HepG2 (cell line): ENCODE measurements around the gene SCUBE2. TPM values are rescaled to one million over a fixed set of nuclear protein-coding genes. Genes with fewer than 3 reads are reported as not detected.

Experiments
- ATAC-seq: fragments of 200-7000 bp; cut with Tn5 transposase; 3 replicates; pipeline ENCODE4 v1.9.1; 2020; ENCODE audit warnings: mild to moderate bottlenecking, moderate library complexity
- BruUV-seq: library from RNA; stranded (reverse); fragments of 400-500 nt; replicated peaks from 2 replicates; lab custom pipeline; 2021; lab: Mats Ljungman, UMichigan
- CTCF ChIA-PET: fragments of 300-600 bp; formaldehyde crosslinking; extraction: SDS; loops from one replicate; lab custom pipeline; 2021; ENCODE audit warnings: low total read pairs, inconsistent platforms, low intra/inter-chr PET ratio; lab: Yijun Ruan, JAX
- POLR2A ChIA-PET: fragments of 350-600 bp; sonication (Branson Sonifier 250); formaldehyde crosslinking; loops from one replicate; lab custom pipeline; 2020; ENCODE audit warnings: antibody characterized with exemption, inconsistent platforms; lab: Yijun Ruan, JAX
- DNase-seq: peaks from one replicate; pipeline ENCODE4 v3.0.0-alpha.2; 2015; ENCODE audit warnings: low spot score
- FAIRE-seq: peaks from 3 replicates; lab custom pipeline; 2011; peaks lifted over from hg19 to GRCh38; lab: Jason Lieb, UNC
- H2AFZ ChIP-seq: one replicate; pipeline ENCODE4 v1.6.1; 2011; ENCODE audit warnings: low read length, inconsistent platforms
- H3K27ac ChIP-seq: fragments of 300-600 bp; 3 replicates; pipeline ENCODE4 v1.8.0; 2011; ENCODE audit warnings: mixed run types, mild to moderate bottlenecking, mixed read lengths, low read length, inconsistent platforms; ENCODE audit not compliant: insufficient read depth; ENCODE audit errors: extremely low read length
- H3K27me3 ChIP-seq, 2 experiments: fragments of 200-600 bp in 1 of 2; 2 replicates in 1 of 2; 3 replicates in 1 of 2; pipeline versions ENCODE4 v1.6.0 to v1.8.0; 2011; ENCODE audit warnings: low read length in 2 of 2, mild to moderate bottlenecking in 2 of 2, moderate library complexity in 2 of 2, inconsistent platforms in 1 of 2; ENCODE audit not compliant: insufficient read depth in 2 of 2, control insufficient read depth in 1 of 2
- H3K36me3 ChIP-seq, 2 experiments: fragments of 200-600 bp in 1 of 2; replicated peaks in 1 of 2; 2 replicates in 1 of 2; 3 replicates in 1 of 2; pipeline versions ENCODE4 v1.5.1 to v1.8.0; 2011; ENCODE audit warnings: low read length in 2 of 2, inconsistent platforms in 1 of 2; ENCODE audit not compliant: insufficient read depth in 2 of 2, control insufficient read depth in 1 of 2
- H3K4me1 ChIP-seq: 2 replicates; pipeline ENCODE4 v1.5.1; 2012; ENCODE audit warnings: low read length, inconsistent platforms; ENCODE audit not compliant: insufficient read depth
- H3K4me2 ChIP-seq: 2 replicates; pipeline ENCODE4 v1.6.0; 2011; ENCODE audit warnings: low read depth, low read length, inconsistent platforms
- H3K4me3 ChIP-seq, 3 experiments: fragments of 200-600 bp in 1 of 3; sonication (generic), shearing (Covaris generic) in 1 of 3; replicated peaks in 1 of 3; 2 replicates each; pipeline ENCODE4 v1.5.1; 2011 to 2016; ENCODE audit warnings: low read length in 3 of 3, inconsistent platforms in 2 of 3, low read depth in 2 of 3, mild to moderate bottlenecking in 2 of 3, control low read depth in 1 of 3, mixed read lengths in 1 of 3; ENCODE audit not compliant: insufficient read depth in 1 of 3
- H3K79me2 ChIP-seq: one replicate; pipeline ENCODE4 v1.6.1; 2011; ENCODE audit warnings: low read length, inconsistent platforms; ENCODE audit not compliant: insufficient read depth
- H3K9ac ChIP-seq: 2 replicates; pipeline ENCODE4 v1.6.0; 2011; ENCODE audit warnings: mild to moderate bottlenecking, low read depth, low read length, inconsistent platforms; ENCODE audit not compliant: insufficient read depth
- H3K9me3 ChIP-seq: 2 replicates; pipeline ENCODE4 v1.5.1; 2012; ENCODE audit warnings: mild to moderate bottlenecking, low read length
- H4K20me1 ChIP-seq: 2 replicates; pipeline ENCODE4 v1.6.0; 2011; ENCODE audit warnings: inconsistent platforms, mild to moderate bottlenecking, low read length, moderate library complexity; ENCODE audit not compliant: insufficient read depth
- BORCS8-MEF2B ChIP-seq: sonication (generic); formaldehyde crosslinking; IDR thresholded peaks from 2 replicates; pipeline ENCODE4 v1.8.0; 2022; ENCODE audit warnings: mild to moderate bottlenecking, missing genetic modification reagents
- CTCF ChIP-seq: sonication (generic); formaldehyde crosslinking; IDR thresholded peaks from 2 replicates; pipeline ENCODE4 v1.5.0; 2020; ENCODE audit warnings: mild to moderate bottlenecking, missing genetic modification reagents, moderate library complexity
- GABPB1 ChIP-seq: IDR thresholded peaks from 2 replicates; pipeline ENCODE4 v1.6.1; 2016; ENCODE audit warnings: mild to moderate bottlenecking, missing genetic modification reagents, moderate library complexity, missing compliant biosample characterization
- HDAC6 ChIP-seq: fragments of 200-600 bp; sonication (generic); IDR thresholded peaks from 2 replicates; pipeline ENCODE4 v1.7.0; 2017; ENCODE audit warnings: mild to moderate bottlenecking, antibody characterized with exemption, low read length, low read depth
- HNRNPUL1 ChIP-seq: fragments of 200-400 bp; formaldehyde crosslinking; IDR thresholded peaks from 2 replicates; pipeline ENCODE4 v1.6.1; 2017; ENCODE audit warnings: low read depth, mild to moderate bottlenecking, low read length, moderate library complexity
- MBD4 ChIP-seq: IDR thresholded peaks from 2 replicates; pipeline ENCODE4 v1.6.1; 2012; ENCODE audit warnings: low read length, inconsistent platforms, borderline replicate concordance
- ONECUT2 ChIP-seq: sonication (generic); formaldehyde crosslinking; IDR thresholded peaks from 2 replicates; pipeline ENCODE4 v1.4.0; 2020; ENCODE audit warnings: missing genetic modification reagents
- PCBP2 ChIP-seq: fragments of 200-400 bp; formaldehyde crosslinking; optimal IDR thresholded peaks from 2 replicates; pipeline ENCODE3; 2018; ENCODE audit warnings: low read length, low read depth; ENCODE audit not compliant: poor library complexity, severe bottlenecking
- PRPF4 ChIP-seq: fragments of 200-400 bp; formaldehyde crosslinking; IDR thresholded peaks from 2 replicates; pipeline ENCODE4 v1.6.1; 2016; ENCODE audit warnings: low read length, low read depth; ENCODE audit not compliant: poor library complexity, severe bottlenecking
- TCF7 ChIP-seq: sonication (generic); IDR thresholded peaks from 2 replicates; pipeline ENCODE4 v1.6.1; 2016; ENCODE audit warnings: antibody characterized with exemption, low read depth
- ZFX ChIP-seq: sonication (generic); formaldehyde crosslinking; IDR thresholded peaks from 2 replicates; pipeline ENCODE4 v1.4.0; 2020; ENCODE audit warnings: mild to moderate bottlenecking, low read depth, missing genetic modification reagents, moderate library complexity
- ZNF225 ChIP-seq: sonication (generic); formaldehyde crosslinking; IDR thresholded peaks from 2 replicates; pipeline ENCODE4 v1.4.0; 2020; ENCODE audit warnings: mild to moderate bottlenecking, missing genetic modification reagents
- ZNF883 ChIP-seq: sonication (generic); formaldehyde crosslinking; IDR thresholded peaks from 2 replicates; pipeline ENCODE4 v1.5.1; 2020; ENCODE audit warnings: mild to moderate bottlenecking, missing genetic modification reagents; ENCODE audit errors: not compliant biosample characterization
- WGBS: methylation state at CpG from one replicate; pipeline ENCODE4 v1.1.6; 2017; ENCODE audit warnings: low lambda C conversion rate; 5-methylcytosine and 5-hydroxymethylcytosine counted together
- in situ Hi-C: cut with HindIII; loops from 2 replicates; pipeline ENCODE4 v1.10.0; 2017; ENCODE audit warnings: low pct_unique_long_range_greater_than_20kb; ENCODE audit not compliant: extremely low pct_ligation_motif_present
- intact Hi-C: fragments of 100-400 bp; cut with micrococcal nuclease; formaldehyde crosslinking; loops from one replicate; pipeline ENCODE4 v1.10.0; 2022; ENCODE audit not compliant: unreplicated experiment
- polyA plus RNA-seq, 8 experiments: library from polyadenylated mRNA; depleted of rRNA in 3 of 8; stranded (reverse) in 7 of 8; unstranded in 1 of 8; fragments of >200 nt; fragmentation: Illumina TruSeq in 4 of 8; extraction: Trizol in 4 of 8; gene quantifications; 2 replicates each; pipeline versions ENCODE4 v1.2.1 to v1.2.3, GENCODE V29; 2011 to 2016; ENCODE audit warnings: low read depth in 4 of 8, missing spikeins in 1 of 8, mixed read lengths in 1 of 8; ENCODE audit not compliant: insufficient read depth in 1 of 8
- total RNA-seq, 5 experiments: library from RNA; depleted of rRNA; stranded (reverse); fragments of >200 nt; fragmentation: Illumina TruSeq; extraction: Trizol; gene quantifications; 2 replicates each; pipeline ENCODE4 v1.2.3, GENCODE V29; 2016; ENCODE audit warnings: low read depth in 1 of 5
- TF ChIP-seq, protein P1 (sequence below), 2 experiments: IDR thresholded peaks; 2 replicates each; pipeline ENCODE4 v1.6.1; 2011 to 2012; ENCODE audit warnings: low read length in 2 of 2, borderline replicate concordance in 1 of 2, low read depth in 1 of 2, mild to moderate bottlenecking in 1 of 2, moderate library complexity in 1 of 2

SCUBE2 gene
- total and polyA plus RNA-seq, 2 of the 13 experiments (the other 11 are each of a cell fraction or from before 2014, with no cell fraction given): 0.09 TPM; not detected in 1

DNA sequence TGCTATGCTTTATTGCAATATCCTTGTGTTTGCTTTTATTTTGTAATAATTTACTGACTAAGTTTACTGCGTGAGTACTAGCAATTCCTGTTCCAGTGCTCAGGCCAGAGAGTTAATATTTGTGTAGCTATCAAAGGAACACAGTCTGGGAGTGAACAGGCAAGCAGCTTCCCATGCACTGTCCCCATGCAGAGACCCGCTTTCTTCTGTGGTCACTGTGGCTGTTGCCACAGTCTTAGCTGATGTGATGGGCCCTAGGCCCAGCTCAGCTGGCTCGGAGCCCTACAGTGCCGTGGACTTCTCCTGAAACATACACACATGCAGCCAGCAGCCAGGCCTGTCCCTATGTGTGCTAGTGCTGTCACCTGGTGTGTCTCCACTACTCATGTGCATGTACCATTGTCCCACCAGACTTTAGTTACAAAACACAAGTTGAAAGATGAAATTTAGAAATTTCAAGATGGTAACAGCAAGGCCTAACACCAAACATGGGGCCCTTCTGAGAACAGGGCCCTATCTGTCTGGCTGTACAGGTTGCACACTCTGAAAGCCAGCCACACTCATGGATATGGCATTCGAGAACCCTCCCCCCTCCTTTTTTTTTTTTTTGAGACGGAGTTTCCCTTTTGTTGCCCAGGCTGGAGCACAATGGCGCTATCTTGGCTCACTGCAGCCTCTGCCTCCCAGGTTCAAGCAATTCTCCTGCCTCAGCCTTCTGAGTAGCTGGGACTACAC, 12.3 kb upstream of the SCUBE2 start:
- CTCF ChIA-PET: no interaction called here
- POLR2A ChIA-PET: no interaction called here
- no peaks in the 10 kb centered on the region for H3K36me3 ChIP-seq
- TF ChIP-seq PCBP2: no peak
- TF ChIP-seq ONECUT2 (CRISPR knock-in tag): no peak
- TF ChIP-seq GABPB1 (CRISPR knock-in tag): no peak
- no peak for TF ChIP-seq HDAC6
- no peak for TF ChIP-seq TCF7
- TF ChIP-seq MBD4: no peak
- no peak for TF ChIP-seq ZNF225 (CRISPR knock-in tag)
- TF ChIP-seq BORCS8-MEF2B (CRISPR knock-in tag): no peak
- TF ChIP-seq ZFX (CRISPR knock-in tag): 0 out of 2 replicates have a peak, but pooled peaks have one; percentile 35
- no peak for TF ChIP-seq CTCF
- no peak for TF ChIP-seq ZNF883
- TF ChIP-seq, protein P1, sequence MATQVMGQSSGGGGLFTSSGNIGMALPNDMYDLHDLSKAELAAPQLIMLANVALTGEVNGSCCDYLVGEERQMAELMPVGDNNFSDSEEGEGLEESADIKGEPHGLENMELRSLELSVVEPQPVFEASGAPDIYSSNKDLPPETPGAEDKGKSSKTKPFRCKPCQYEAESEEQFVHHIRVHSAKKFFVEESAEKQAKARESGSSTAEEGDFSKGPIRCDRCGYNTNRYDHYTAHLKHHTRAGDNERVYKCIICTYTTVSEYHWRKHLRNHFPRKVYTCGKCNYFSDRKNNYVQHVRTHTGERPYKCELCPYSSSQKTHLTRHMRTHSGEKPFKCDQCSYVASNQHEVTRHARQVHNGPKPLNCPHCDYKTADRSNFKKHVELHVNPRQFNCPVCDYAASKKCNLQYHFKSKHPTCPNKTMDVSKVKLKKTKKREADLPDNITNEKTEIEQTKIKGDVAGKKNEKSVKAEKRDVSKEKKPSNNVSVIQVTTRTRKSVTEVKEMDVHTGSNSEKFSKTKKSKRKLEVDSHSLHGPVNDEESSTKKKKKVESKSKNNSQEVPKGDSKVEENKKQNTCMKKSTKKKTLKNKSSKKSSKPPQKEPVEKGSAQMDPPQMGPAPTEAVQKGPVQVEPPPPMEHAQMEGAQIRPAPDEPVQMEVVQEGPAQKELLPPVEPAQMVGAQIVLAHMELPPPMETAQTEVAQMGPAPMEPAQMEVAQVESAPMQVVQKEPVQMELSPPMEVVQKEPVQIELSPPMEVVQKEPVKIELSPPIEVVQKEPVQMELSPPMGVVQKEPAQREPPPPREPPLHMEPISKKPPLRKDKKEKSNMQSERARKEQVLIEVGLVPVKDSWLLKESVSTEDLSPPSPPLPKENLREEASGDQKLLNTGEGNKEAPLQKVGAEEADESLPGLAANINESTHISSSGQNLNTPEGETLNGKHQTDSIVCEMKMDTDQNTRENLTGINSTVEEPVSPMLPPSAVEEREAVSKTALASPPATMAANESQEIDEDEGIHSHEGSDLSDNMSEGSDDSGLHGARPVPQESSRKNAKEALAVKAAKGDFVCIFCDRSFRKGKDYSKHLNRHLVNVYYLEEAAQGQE (IDR thresholded peaks at IDR 0.05; ENCODE audit: borderline replicate concordance in 1 of 2, low read depth in 1 of 2, low read length in 2 of 2): no peak
- TF ChIP-seq HNRNPUL1: no peak
- no peak for TF ChIP-seq PRPF4

More for the DNA sequence above, 12.3 kb upstream of the SCUBE2 start:
- H3K4me2 ChIP-seq: peak overlapping the region; percentile 60
- no peak for FAIRE-seq
- WGBS: 20% methylated on average over 5 of the region's 7 CpGs
- BruUV-seq: no TSS peak
- in situ Hi-C loops (no loop called here), intact Hi-C loops (no loop called here)
- peaks cover 21% of the 10 kb centered on the region for H3K4me1 ChIP-seq
- H3K27me3 ChIP-seq: no peaks in the 10 kb centered on the region
- no peak overlapping the region for H2AFZ ChIP-seq
- peak overlapping the region in 1 of 3 experiments; percentile 25; a peak in 2 of 6 replicates for H3K4me3 ChIP-seq
- H3K9ac ChIP-seq: peak overlapping the region; percentile 19; the same call in 1 of the 2 replicates
- H4K20me1 ChIP-seq: no peaks in the 10 kb centered on the region
- H3K9me3 ChIP-seq: no peaks in the 10 kb centered on the region
- H3K27ac ChIP-seq: no peak overlapping the region
- ATAC-seq: peak; percentile 90
- peak; percentile 45 for DNase-seq
- H3K79me2 ChIP-seq: no peaks in the 10 kb centered on the region
